Keratinocyte (primary cell): ENCODE measurements around the gene NKD1. TPM values are rescaled to one million over a fixed set of nuclear protein-coding genes. Genes with fewer than 3 reads are reported as not detected.

Source experiments
- DNase-seq: peaks from one replicate; pipeline ENCODE4 v3.0.0-alpha.2; 2011; ENCODE audit warnings: low read depth, missing footprints, low spot score
- FAIRE-seq: peaks from 2 replicates; lab custom pipeline; 2011; peaks lifted over from hg19 to GRCh38; lab: Jason Lieb, UNC
- H2AFZ ChIP-seq: 2 replicates; pipeline ENCODE4 v1.6.0; 2012; ENCODE audit warnings: low read length, control low read depth, inconsistent platforms; ENCODE audit not compliant: control insufficient read depth
- H3K27ac ChIP-seq: 2 replicates; pipeline ENCODE4 v1.5.1; 2011; ENCODE audit warnings: low read length; ENCODE audit not compliant: control insufficient read depth, insufficient read depth
- H3K27me3 ChIP-seq: 3 replicates; pipeline ENCODE4 v1.6.0; 2011; ENCODE audit warnings: low read length; ENCODE audit not compliant: control insufficient read depth, insufficient read depth; ENCODE audit errors: extremely low read depth
- H3K36me3 ChIP-seq, 2 experiments: 2 replicates in 1 of 2; 3 replicates in 1 of 2; pipeline ENCODE4 v1.5.1; 2011; ENCODE audit warnings: low read length in 2 of 2, mild to moderate bottlenecking in 1 of 2; ENCODE audit not compliant: control insufficient read depth in 2 of 2, insufficient read depth in 2 of 2; ENCODE audit errors: extremely low read depth in 1 of 2
- H3K4me1 ChIP-seq: 3 replicates; pipeline ENCODE4 v1.5.1; 2011; ENCODE audit warnings: low read length; ENCODE audit not compliant: control insufficient read depth, insufficient read depth; ENCODE audit errors: extremely low read depth
- H3K4me2 ChIP-seq: 3 replicates; pipeline ENCODE4 v1.6.0; 2011; ENCODE audit warnings: low read depth, low read length; ENCODE audit not compliant: control insufficient read depth, insufficient read depth; ENCODE audit errors: extremely low read depth
- H3K4me3 ChIP-seq, 3 experiments: fragments of 200-600 bp in 1 of 3; sonication (generic) in 1 of 3; 2 replicates in 2 of 3; 3 replicates in 1 of 3; pipeline ENCODE4 v1.5.1; 2011 to 2016; ENCODE audit warnings: low read length in 3 of 3, mild to moderate bottlenecking in 3 of 3, control low read depth in 2 of 3, inconsistent platforms in 1 of 3, low read depth in 1 of 3, mixed read lengths in 1 of 3, mixed run types in 1 of 3, moderate library complexity in 1 of 3; ENCODE audit not compliant: control insufficient read depth in 2 of 3, insufficient read depth in 2 of 3; ENCODE audit errors: extremely low read depth in 1 of 3
- H3K79me2 ChIP-seq: 2 replicates; pipeline ENCODE4 v1.6.0; 2012; ENCODE audit warnings: low read length; ENCODE audit not compliant: control insufficient read depth, insufficient read depth
- H3K9ac ChIP-seq: 3 replicates; pipeline ENCODE4 v1.6.0; 2011; ENCODE audit warnings: low read length; ENCODE audit not compliant: control insufficient read depth, insufficient read depth; ENCODE audit errors: extremely low read depth
- H3K9me1 ChIP-seq: 3 replicates; pipeline ENCODE4 v1.6.0; 2011; ENCODE audit warnings: low read length; ENCODE audit not compliant: control insufficient read depth, insufficient read depth; ENCODE audit errors: extremely low read depth
- H3K9me3 ChIP-seq: 2 replicates; pipeline ENCODE4 v1.5.1; 2012; ENCODE audit warnings: low read depth, low read length; ENCODE audit not compliant: control insufficient read depth
- H4K20me1 ChIP-seq: 3 replicates; pipeline ENCODE4 v1.6.0; 2011; ENCODE audit warnings: low read length; ENCODE audit not compliant: control insufficient read depth, insufficient read depth; ENCODE audit errors: extremely low read depth
- EZH2 ChIP-seq: IDR thresholded peaks from one replicate; pipeline ENCODE4 v1.6.1; 2012; ENCODE audit warnings: inconsistent platforms, mild to moderate bottlenecking, low read length, moderate library complexity
- dilution Hi-C: fragments of 300-500 bp; cut with MboI; formaldehyde crosslinking; loops from one replicate; pipeline ENCODE4 v1.7.0; 2020; ENCODE audit warnings: low sequenced_read_pairs; ENCODE audit not compliant: extremely low pct_ligation_motif_present
- polyA plus RNA-seq, 5 experiments: library from polyadenylated mRNA; depleted of rRNA in 3 of 5; stranded (reverse) in 3 of 5; stranded (forward) in 1 of 5; unstranded in 1 of 5; fragments of >200 nt; gene quantifications; 1 replicate in 1 of 5; 2 replicates in 3 of 5; 3 replicates in 1 of 5; pipeline versions ENCODE4 v1.2.1 to v1.2.3, GENCODE V29; 2011 to 2012; ENCODE audit warnings: missing spikeins in 2 of 5, low read depth in 1 of 5, low replicate concordance in 1 of 5
- TF ChIP-seq, protein P1 (sequence below), 3 experiments: IDR thresholded peaks in 1 of 3; conservative IDR thresholded peaks in 1 of 3; optimal IDR thresholded peaks in 1 of 3; 2 replicates in 2 of 3; 3 replicates in 1 of 3; pipeline versions ENCODE3 to v1.5.1; 2011; ENCODE audit warnings: low read length in 3 of 3, mild to moderate bottlenecking in 3 of 3, moderate library complexity in 2 of 3, control low read depth in 1 of 3, inconsistent platforms in 1 of 3; ENCODE audit not compliant: insufficient read depth in 2 of 3; ENCODE audit errors: extremely low read depth in 1 of 3

The NKD1 gene
- polyA plus RNA-seq, 1 donor (not counting 4 experiments of a cell fraction or from before 2014, with no cell fraction given), result 0.62 TPM

DNA sequence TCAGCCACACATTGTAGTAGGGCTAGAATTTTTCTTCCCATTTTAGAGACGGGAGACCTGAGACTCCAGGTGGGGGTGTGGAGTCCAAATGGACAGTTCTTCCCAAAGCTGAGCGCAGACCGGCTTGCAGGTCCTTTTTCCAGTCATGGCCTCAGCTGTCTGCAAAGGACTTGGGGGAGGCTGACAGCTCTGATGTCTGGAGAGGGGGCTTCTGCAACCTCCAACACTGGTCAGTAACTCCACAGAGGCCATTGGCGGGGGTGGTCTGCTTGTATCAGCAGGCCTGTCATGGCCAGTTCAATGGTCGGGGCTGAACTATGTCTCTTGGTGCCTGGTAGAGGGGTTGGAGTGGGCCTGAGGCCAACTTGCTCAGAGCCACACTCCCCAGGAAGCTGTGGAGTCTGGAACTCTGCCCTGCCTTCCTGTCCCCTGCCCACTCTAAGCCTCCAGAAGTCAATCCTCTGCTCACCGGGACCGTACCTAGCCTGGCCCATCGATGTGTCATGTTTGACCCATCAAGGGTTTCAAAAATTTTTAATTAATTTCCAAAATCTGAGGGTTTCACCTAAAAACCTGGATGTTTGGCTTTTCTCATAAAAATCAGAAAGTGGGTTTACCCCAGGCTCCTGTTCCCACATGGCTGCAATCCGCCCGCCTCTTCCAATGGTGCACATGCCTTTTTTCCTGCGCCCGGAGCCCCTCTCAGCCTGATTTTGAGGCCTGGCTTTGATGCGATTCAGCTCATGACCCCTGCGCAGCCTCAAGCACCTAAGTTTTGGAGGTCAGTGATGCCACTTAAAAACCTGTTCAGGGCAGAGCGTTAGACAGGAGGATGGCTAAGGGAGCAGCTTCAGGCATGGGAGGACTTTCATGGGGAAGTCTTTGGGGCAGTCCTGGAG, 93.0 kb downstream of the NKD1 start:
- Histone ChIP-seq H3K9ac (no peak overlapping the region), H2AFZ (no peak overlapping the region), H3K4me1 (no peaks in the 10 kb centered on the region), H3K79me2 (no peaks in the 10 kb centered on the region), H4K20me1 (no peaks in the 10 kb centered on the region), H3K9me3 (no peaks in the 10 kb centered on the region), H3K4me2 (no peak overlapping the region), H3K4me3 (no peak overlapping the region), H3K27me3 (no peaks in the 10 kb centered on the region), H3K9me1 (no peaks in the 10 kb centered on the region), H3K36me3 (no peaks in the 10 kb centered on the region), H3K27ac (no peak overlapping the region)
- dilution Hi-C loops, result no loop called here
- TF ChIP-seq, protein P1, sequence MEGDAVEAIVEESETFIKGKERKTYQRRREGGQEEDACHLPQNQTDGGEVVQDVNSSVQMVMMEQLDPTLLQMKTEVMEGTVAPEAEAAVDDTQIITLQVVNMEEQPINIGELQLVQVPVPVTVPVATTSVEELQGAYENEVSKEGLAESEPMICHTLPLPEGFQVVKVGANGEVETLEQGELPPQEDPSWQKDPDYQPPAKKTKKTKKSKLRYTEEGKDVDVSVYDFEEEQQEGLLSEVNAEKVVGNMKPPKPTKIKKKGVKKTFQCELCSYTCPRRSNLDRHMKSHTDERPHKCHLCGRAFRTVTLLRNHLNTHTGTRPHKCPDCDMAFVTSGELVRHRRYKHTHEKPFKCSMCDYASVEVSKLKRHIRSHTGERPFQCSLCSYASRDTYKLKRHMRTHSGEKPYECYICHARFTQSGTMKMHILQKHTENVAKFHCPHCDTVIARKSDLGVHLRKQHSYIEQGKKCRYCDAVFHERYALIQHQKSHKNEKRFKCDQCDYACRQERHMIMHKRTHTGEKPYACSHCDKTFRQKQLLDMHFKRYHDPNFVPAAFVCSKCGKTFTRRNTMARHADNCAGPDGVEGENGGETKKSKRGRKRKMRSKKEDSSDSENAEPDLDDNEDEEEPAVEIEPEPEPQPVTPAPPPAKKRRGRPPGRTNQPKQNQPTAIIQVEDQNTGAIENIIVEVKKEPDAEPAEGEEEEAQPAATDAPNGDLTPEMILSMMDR (optimal IDR thresholded peaks at IDR 0.05 in 1 of 3, IDR thresholded peaks at IDR 0.05 in 1 of 3, conservative IDR thresholded peaks at IDR 0.05 in 1 of 3; ENCODE audit: extremely low read depth in 1 of 3, insufficient read depth in 2 of 3, low read length in 3 of 3), result no peak
- no peak for TF ChIP-seq EZH2
- DNase-seq (no peak), FAIRE-seq (no peak)

DNA sequence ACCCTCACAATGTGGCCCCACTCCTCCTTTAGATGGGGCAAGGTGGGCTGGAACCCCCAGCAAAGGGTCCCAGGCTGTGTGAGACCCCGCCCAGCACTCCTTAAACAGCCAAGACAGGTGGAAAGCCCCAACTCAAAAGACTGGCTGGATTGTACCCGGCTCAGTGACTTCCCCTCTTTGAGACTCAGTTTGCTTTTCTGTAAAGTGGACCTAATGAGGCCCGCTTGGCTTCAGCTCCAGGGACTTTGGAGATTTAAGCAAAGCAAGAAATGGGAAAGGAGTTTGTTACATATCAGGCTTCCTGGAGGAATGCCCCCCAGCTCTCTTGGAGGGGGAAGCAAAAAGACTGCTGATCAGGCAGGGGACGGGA, 93.6 kb downstream of the NKD1 start:
- DNase-seq, result no peak
- TF ChIP-seq, protein P1 (optimal IDR thresholded peaks at IDR 0.05 in 1 of 3, IDR thresholded peaks at IDR 0.05 in 1 of 3, conservative IDR thresholded peaks at IDR 0.05 in 1 of 3; ENCODE audit: extremely low read depth in 1 of 3, insufficient read depth in 2 of 3, low read length in 3 of 3), result no peak
- no peak for TF ChIP-seq EZH2
- H3K9ac ChIP-seq, result no peak overlapping the region
- H3K4me1 ChIP-seq, result no peaks in the 10 kb centered on the region
- dilution Hi-C loops, result no loop called here
- no peaks in the 10 kb centered on the region for H3K27me3 ChIP-seq
- H3K9me3 ChIP-seq, result no peaks in the 10 kb centered on the region
- no peaks in the 10 kb centered on the region for H3K79me2 ChIP-seq
- H3K4me3 ChIP-seq, result no peak overlapping the region
- H3K36me3 ChIP-seq, result no peaks in the 10 kb centered on the region
- H3K4me2 ChIP-seq, result no peak overlapping the region
- H3K27ac ChIP-seq, result no peak overlapping the region
- no peaks in the 10 kb centered on the region for H3K9me1 ChIP-seq
- FAIRE-seq, result no peak
- no peak overlapping the region for H2AFZ ChIP-seq
- H4K20me1 ChIP-seq, result no peaks in the 10 kb centered on the region
